Transverse colon (tissue), 4 donors: ENCODE data around the gene FAM210A. TPM values are rescaled to one million over a fixed set of nuclear protein-coding genes. Genes with fewer than 3 reads are reported as not detected.

Source experiments
- DNase-seq: peaks from one replicate; pipeline ENCODE4 v3.0.0-alpha.2; 2019
- H3K27ac ChIP-seq, 4 donors: fragments of 200-600 bp; sonication (generic); 2 replicates each; pipeline ENCODE4 v1.5.1; 2016 to 2018; ENCODE audit warnings: inconsistent platforms in 4 of 4
- H3K27me3 ChIP-seq: fragments of 200-600 bp; sonication (generic); 2 replicates; pipeline ENCODE4 v1.5.1; 2017; ENCODE audit warnings: inconsistent platforms
- H3K36me3 ChIP-seq, 4 donors: fragments of 200-600 bp; sonication (generic); 2 replicates each; pipeline ENCODE4 v1.5.1; 2017 to 2019; ENCODE audit warnings: inconsistent platforms in 4 of 4
- H3K4me1 ChIP-seq, 4 donors: fragments of 200-600 bp; sonication (generic); 2 replicates each; pipeline ENCODE4 v1.5.1; 2017 to 2020; ENCODE audit warnings: inconsistent platforms in 4 of 4
- H3K4me3 ChIP-seq, 4 donors: fragments of 200-600 bp; sonication (generic); 1 replicate in 1 of 4; 2 replicates in 3 of 4; pipeline versions ENCODE4 v1.5.1 to v1.6.1; 2017 to 2019; ENCODE audit warnings: inconsistent platforms in 4 of 4
- H3K9me3 ChIP-seq, 2 donors: fragments of 200-600 bp; sonication (generic); 2 replicates each; pipeline ENCODE4 v1.5.1; 2017 to 2019; ENCODE audit warnings: inconsistent platforms in 2 of 2
- CTCF ChIP-seq, 5 experiments: fragments of 200-600 bp in 3 of 5; fragments of 450-650 bp in 2 of 5; sonication (generic) in 3 of 5; IDR thresholded peaks; 1 replicate in 2 of 5; 2 replicates in 3 of 5; pipeline ENCODE4 v1.5.1; 2016 to 2017; ENCODE audit warnings: antibody characterized with exemption in 5 of 5, inconsistent platforms in 3 of 5, mild to moderate bottlenecking in 2 of 5, moderate library complexity in 1 of 5
- EP300 ChIP-seq: sonication (generic); formaldehyde crosslinking; IDR thresholded peaks from one replicate; pipeline ENCODE4 v1.6.1; 2017; ENCODE audit warnings: antibody characterized with exemption, low read depth
- POLR2A ChIP-seq: fragments of 450-650 bp; IDR thresholded peaks from one replicate; pipeline ENCODE4 v1.6.1; 2016; ENCODE audit warnings: antibody characterized with exemption, mild to moderate bottlenecking, moderate library complexity
- POLR2AphosphoS5 ChIP-seq, 3 donors: sonication (generic); formaldehyde crosslinking; IDR thresholded peaks; one replicate each; pipeline ENCODE4 v1.6.1; 2016; ENCODE audit warnings: antibody characterized with exemption in 3 of 3
- WGBS, 2 donors: methylation state at CpG; one replicate each; pipeline ENCODE4 v1.1.5; 2018; ENCODE audit warnings: low coverage in 1 of 2; 5-methylcytosine and 5-hydroxymethylcytosine counted together
- in situ Hi-C, 4 donors: fragments of 200-750 bp; cut with MboI; loops; one replicate each; pipeline versions ENCODE4 v1.15.0 to v1.15.1; 2017; ENCODE audit warnings: low sequenced_read_pairs in 3 of 4, low pct_ligation_motif_present in 1 of 4, low pct_unique_long_range_greater_than_20kb in 1 of 4
- intact Hi-C: fragments of 100-400 bp; cut with DNase I; formaldehyde crosslinking; loops from one replicate; pipeline ENCODE4 v1.15.1; 2023; ENCODE audit warnings: low total_unique reads
- total RNA-seq, 4 donors: library from RNA; depleted of rRNA; stranded (reverse); fragments of >200 nt; gene quantifications; one replicate each; pipeline ENCODE4 v1.1.0, GENCODE V29; 2016

Gene FAM210A
- total RNA-seq, 4 donors from 2014 or later = 0.80 to 12.2 (median 10.2) TPM

DNA sequence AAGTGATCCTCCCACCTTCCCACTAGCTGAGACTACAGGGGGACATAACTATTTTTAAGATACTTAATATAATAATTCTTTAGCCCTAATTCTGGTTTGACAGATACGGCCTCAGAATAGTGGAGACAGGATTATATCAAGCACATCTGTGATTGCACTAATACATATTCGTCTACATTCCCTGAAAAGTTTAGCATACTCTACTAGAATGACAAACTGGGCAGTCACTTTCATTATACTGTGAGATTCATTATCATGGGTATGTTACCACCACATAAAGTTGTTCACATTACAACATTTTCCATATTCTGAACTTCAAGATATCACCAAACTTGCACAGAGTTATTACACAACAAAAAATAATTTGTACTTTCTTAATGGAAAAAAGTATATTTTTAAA, 11.0 kb downstream of the FAM210A start:
- H3K27ac ChIP-seq = no peak overlapping the region
- WGBS, 2 donors = 96 to 100% methylated on average over 2 of the region's 2 CpGs
- H3K9me3 ChIP-seq = no peaks in the 10 kb centered on the region
- H3K36me3 ChIP-seq = no peaks in the 10 kb centered on the region
- intact Hi-C loops (no loop called here), in situ Hi-C loops (no loop called here)
- H3K4me3 ChIP-seq = no peak overlapping the region
- no peak for TF ChIP-seq EP300
- TF ChIP-seq POLR2A = no peak
- no peak for TF ChIP-seq POLR2AphosphoS5 (IDR thresholded peaks at IDR 0.05)
- TF ChIP-seq CTCF (IDR thresholded peaks at IDR 0.05) = no peak
- DNase-seq = no peak
- no peaks in the 10 kb centered on the region for H3K27me3 ChIP-seq
- H3K4me1 ChIP-seq = no peaks in the 10 kb centered on the region

DNA sequence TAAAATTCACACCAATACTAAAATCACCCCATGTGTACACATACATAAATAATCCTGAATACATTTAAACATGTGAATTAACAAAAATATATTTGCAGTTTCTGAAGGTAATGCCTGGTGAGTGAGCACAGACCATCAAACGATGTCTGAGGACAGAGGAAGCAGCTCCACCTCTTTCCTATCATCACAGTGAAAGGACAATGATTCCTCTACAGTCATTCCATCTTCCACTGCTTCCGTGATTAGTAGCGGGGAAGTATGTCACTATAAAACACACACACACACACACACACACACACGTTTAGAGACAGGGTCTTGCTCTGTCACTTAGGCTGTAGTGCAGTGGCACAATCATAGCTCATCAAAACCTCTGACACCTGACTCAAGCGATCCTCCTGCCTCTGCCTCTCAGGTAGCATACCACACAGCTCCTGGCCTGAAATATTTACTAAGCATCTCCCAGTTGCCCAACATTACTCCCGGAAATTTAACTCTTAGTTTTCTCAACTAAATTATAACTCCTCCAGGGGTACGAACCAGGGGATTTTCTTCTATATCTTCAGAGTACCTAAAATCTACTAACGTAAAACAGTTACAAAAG, 12.8 kb downstream of the FAM210A start:
- WGBS, 2 donors = 76 to 94% methylated on average over 4 to 8 of the region's 8 CpGs
- intact Hi-C loops (no loop called here), in situ Hi-C loops (no loop called here)
- no peak for DNase-seq
- Histone ChIP-seq H3K4me1 (no peaks in the 10 kb centered on the region), H3K4me3 (no peak overlapping the region), H3K36me3 (no peaks in the 10 kb centered on the region), H3K9me3 (no peaks in the 10 kb centered on the region), H3K27me3 (no peaks in the 10 kb centered on the region), H3K27ac (no peak overlapping the region)
- no peak for TF ChIP-seq CTCF (IDR thresholded peaks at IDR 0.05)
- no peak for TF ChIP-seq POLR2AphosphoS5 (IDR thresholded peaks at IDR 0.05)
- TF ChIP-seq POLR2A = no peak
- TF ChIP-seq EP300 = no peak

DNA sequence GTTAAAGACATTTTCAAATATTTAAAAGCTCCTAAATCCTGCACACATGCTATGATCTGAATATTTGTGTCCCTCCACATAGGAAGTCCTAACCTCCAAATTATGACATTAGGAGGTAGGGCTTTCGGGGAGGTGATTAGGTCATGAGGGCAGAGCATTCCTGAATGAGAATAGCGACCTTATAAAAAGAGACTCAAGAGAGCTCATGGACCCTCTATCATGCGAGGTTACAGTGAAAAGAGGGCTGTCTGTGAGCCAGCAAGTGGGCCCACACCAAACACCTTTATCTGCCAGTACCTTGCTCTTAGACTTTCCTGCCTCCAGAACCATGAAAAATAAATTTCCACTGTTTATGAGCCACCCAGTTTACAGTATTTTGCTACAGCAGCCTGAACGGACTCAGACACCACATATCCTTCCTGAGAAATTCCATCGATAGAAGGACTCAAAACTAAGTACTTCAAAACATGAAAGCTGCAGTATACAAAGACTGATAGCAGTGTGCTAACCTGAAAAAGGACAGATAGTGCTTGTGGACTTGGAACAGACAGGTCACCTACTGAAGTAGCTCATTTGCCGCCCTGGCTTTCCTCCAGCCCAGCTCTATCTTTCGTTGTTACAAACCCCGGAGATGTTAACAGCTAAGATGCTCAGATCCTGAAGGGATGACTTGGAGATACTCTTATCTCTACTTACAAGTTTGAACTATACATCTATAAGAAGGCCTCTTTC, 13.8 kb downstream of the FAM210A start:
- in situ Hi-C loops = no loop called here

More for the DNA sequence above, 13.8 kb downstream of the FAM210A start:
- TF ChIP-seq POLR2AphosphoS5 (IDR thresholded peaks at IDR 0.05) (no peak), CTCF (IDR thresholded peaks at IDR 0.05) (no peak), EP300 (no peak), POLR2A (no peak)
- no peaks in the 10 kb centered on the region for H3K4me1 ChIP-seq
- H3K27me3 ChIP-seq = no peaks in the 10 kb centered on the region
- DNase-seq = no peak
- H3K36me3 ChIP-seq = no peaks in the 10 kb centered on the region
- no peak overlapping the region for H3K27ac ChIP-seq
- 90 to 100% methylated on average over 7 to 8 of the region's 8 CpGs for WGBS, 2 donors
- no peak overlapping the region for H3K4me3 ChIP-seq
- no peaks in the 10 kb centered on the region for H3K9me3 ChIP-seq
- intact Hi-C loops = no loop called here
